BLaER1 (cell line): ENCODE data around the gene MMP24OS.

ENCODE experiments used
- H3K27ac ChIP-seq: shearing (Covaris generic); formaldehyde crosslinking; 2 replicates; pipeline ENCODE4 v1.8.1; 2022
- H3K27me3 ChIP-seq: shearing (Covaris generic); formaldehyde crosslinking; 2 replicates; pipeline ENCODE4 v1.8.1; 2022
- H3K36me3 ChIP-seq: shearing (Covaris generic); formaldehyde crosslinking; 2 replicates; pipeline ENCODE4 v1.8.1; 2022
- H3K4me1 ChIP-seq: shearing (Covaris generic); formaldehyde crosslinking; 2 replicates; pipeline ENCODE4 v1.8.1; 2022
- H3K4me2 ChIP-seq: shearing (Covaris generic); formaldehyde crosslinking; 2 replicates; pipeline ENCODE4 v1.8.1; 2022
- H3K4me3 ChIP-seq: shearing (Covaris generic); formaldehyde crosslinking; 2 replicates; pipeline ENCODE4 v1.8.1; 2022
- H3K9ac ChIP-seq: shearing (Covaris generic); formaldehyde crosslinking; 2 replicates; pipeline ENCODE4 v1.8.1; 2022
- H3K9me3 ChIP-seq: shearing (Covaris generic); formaldehyde crosslinking; 2 replicates; pipeline ENCODE4 v1.8.1; 2022
- H4K20me1 ChIP-seq: shearing (Covaris generic); formaldehyde crosslinking; 2 replicates; pipeline ENCODE4 v1.8.1; 2022
- Cebpa-rat ChIP-seq: shearing (Covaris generic); IDR thresholded peaks from 2 replicates; pipeline ENCODE4 v1.8.1; 2022

The MMP24OS gene

DNA sequence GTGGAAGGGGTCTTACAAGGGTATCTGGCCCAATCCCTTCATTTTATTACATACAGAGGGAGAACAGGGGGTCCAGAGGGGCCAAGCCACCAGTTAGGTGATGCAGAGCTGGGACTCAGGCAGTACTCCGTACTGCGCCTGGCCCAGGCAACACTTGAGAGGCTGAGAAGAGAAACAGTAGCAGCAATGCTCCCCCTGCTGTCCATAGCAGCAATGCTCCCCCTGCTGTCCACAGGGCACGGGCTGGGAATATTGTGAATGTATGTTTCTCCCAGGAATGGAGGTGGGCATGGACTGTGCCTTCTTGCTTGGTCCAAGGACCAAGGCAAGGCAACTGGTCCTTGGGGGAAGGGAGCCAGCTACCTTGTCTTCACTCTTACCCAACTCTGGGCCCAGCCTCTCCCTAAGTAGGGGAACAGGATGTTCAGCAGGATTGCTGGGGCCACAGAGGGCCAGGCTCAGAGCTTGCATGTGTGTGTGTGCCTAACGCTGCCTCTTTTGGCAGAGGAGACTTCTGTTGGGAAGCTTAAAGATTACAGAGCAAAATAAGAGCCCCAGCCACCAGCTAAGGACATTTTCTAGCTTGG, 29.1 kb upstream of the MMP24OS start:
- Histone ChIP-seq H3K9ac (no peak overlapping the region), H3K27me3 (no peaks in the 10 kb centered on the region), H3K9me3 (no peaks in the 10 kb centered on the region), H3K27ac (no peak overlapping the region), H3K36me3 (peaks cover 59% of the 10 kb centered on the region), H3K4me2 (no peak overlapping the region), H3K4me1 (peaks cover 10% of the 10 kb centered on the region), H4K20me1 (no peaks in the 10 kb centered on the region), H3K4me3 (no peak overlapping the region)
- TF ChIP-seq Cebpa-rat, result no peak

- no peak overlapping the region for H3K27ac ChIP-seq
- TF ChIP-seq Cebpa-rat, result no peak
- no peak overlapping the region for H3K4me2 ChIP-seq
- H4K20me1 ChIP-seq, result no peaks in the 10 kb centered on the region
- H3K36me3 ChIP-seq, result peaks cover 56% of the 10 kb centered on the region
- H3K4me1 ChIP-seq, result peaks cover 10% of the 10 kb centered on the region
- no peaks in the 10 kb centered on the region for H3K9me3 ChIP-seq
- H3K27me3 ChIP-seq, result no peaks in the 10 kb centered on the region
- no peak overlapping the region for H3K4me3 ChIP-seq
- no peak overlapping the region for H3K9ac ChIP-seq
Observed at GRCh38 chr20:35305682-35306556, 28.0 kb upstream of the MMP24OS start.

- Histone ChIP-seq H3K4me3 (no peak overlapping the region), H4K20me1 (no peaks in the 10 kb centered on the region), H3K27me3 (no peaks in the 10 kb centered on the region), H3K27ac (no peak overlapping the region), H3K9ac (no peak overlapping the region), H3K4me2 (no peak overlapping the region), H3K36me3 (peaks cover 50% of the 10 kb centered on the region), H3K9me3 (no peaks in the 10 kb centered on the region), H3K4me1 (peaks cover 10% of the 10 kb centered on the region)
- no peak for TF ChIP-seq Cebpa-rat
Observed at GRCh38 chr20:35304956-35305355, 27.0 kb upstream of the MMP24OS start.

GRCh38 chr20:35303735-35304491, 26.0 kb upstream of the MMP24OS start:
- H3K4me3 ChIP-seq, result no peak overlapping the region
- H3K4me1 ChIP-seq, result peaks cover 10% of the 10 kb centered on the region
- peaks cover 41% of the 10 kb centered on the region for H3K36me3 ChIP-seq
- no peaks in the 10 kb centered on the region for H3K9me3 ChIP-seq
- H3K4me2 ChIP-seq, result no peak overlapping the region
- H3K9ac ChIP-seq, result no peak overlapping the region
- H3K27me3 ChIP-seq, result no peaks in the 10 kb centered on the region
- H3K27ac ChIP-seq, result no peak overlapping the region
- TF ChIP-seq Cebpa-rat, result no peak
- H4K20me1 ChIP-seq, result no peaks in the 10 kb centered on the region

- no peaks in the 10 kb centered on the region for H4K20me1 ChIP-seq
- TF ChIP-seq Cebpa-rat, result no peak
- H3K4me1 ChIP-seq, result peaks cover 9% of the 10 kb centered on the region
- no peak overlapping the region for H3K4me3 ChIP-seq
- H3K36me3 ChIP-seq, result peaks cover 40% of the 10 kb centered on the region
- no peak overlapping the region for H3K4me2 ChIP-seq
- no peak overlapping the region for H3K9ac ChIP-seq
- no peak overlapping the region for H3K27ac ChIP-seq
- no peaks in the 10 kb centered on the region for H3K9me3 ChIP-seq
- H3K27me3 ChIP-seq, result no peaks in the 10 kb centered on the region
Observed at GRCh38 chr20:35303382-35303734, 25.4 kb upstream of the MMP24OS start.

DNA sequence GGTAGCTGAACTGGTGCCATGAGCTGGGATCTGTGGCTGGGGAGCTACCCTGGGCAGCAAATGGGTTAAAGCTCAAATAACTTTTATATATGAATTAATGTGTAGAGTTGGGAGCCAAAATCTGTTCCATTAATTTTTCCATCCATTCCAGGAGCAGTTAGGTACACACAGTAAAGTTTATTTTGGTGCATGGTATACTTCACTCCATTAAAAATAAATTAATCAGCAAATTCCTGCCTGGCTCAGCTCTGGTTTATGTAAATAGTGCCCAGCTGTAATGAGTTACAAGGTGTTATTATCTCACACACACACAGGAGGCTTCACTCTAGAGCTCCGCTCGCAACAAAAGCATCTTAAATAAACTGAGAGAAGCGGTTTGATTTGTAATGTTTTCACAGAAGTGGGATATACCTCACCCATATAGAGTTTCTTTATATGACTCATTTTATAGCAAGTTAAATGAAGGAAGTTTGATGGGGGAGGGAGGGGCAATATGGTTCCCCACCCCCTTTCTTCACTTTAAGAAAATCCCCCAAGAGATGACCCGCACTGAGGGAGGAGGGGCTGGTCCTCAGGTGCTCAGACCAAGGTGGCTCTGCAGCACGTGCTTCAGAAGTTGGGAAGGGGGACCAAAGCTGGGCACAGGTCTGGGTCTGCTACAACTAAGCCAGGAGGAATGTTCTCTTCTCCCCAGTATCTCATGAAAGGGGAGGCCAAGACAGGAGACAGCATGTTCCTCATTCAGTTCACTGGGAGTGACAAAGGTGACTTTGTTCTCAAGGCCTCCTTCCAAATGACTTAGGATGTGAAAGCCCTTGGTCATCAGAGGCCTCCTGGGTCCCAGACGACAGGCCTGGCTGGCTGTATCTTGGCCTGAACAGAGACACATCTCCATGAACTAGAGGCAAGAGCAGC, 24.8 kb upstream of the MMP24OS start:
- Histone ChIP-seq H3K9ac (no peak overlapping the region), H3K27me3 (no peaks in the 10 kb centered on the region), H3K4me3 (no peak overlapping the region), H3K9me3 (no peaks in the 10 kb centered on the region), H3K36me3 (peaks cover 40% of the 10 kb centered on the region), H4K20me1 (no peaks in the 10 kb centered on the region), H3K27ac (no peak overlapping the region), H3K4me2 (no peak overlapping the region), H3K4me1 (peaks cover 2% of the 10 kb centered on the region)
- TF ChIP-seq Cebpa-rat, result no peak

- Histone ChIP-seq H3K9me3 (no peaks in the 10 kb centered on the region), H3K4me1 (no peaks in the 10 kb centered on the region), H3K27ac (no peak overlapping the region), H3K4me3 (no peak overlapping the region), H4K20me1 (no peaks in the 10 kb centered on the region), H3K9ac (no peak overlapping the region), H3K4me2 (no peak overlapping the region), H3K27me3 (no peaks in the 10 kb centered on the region; the same call in 1 of the 2 replicates), H3K36me3 (peaks cover 36% of the 10 kb centered on the region)
- no peak for TF ChIP-seq Cebpa-rat
Observed at GRCh38 chr20:35301426-35301825, 23.5 kb upstream of the MMP24OS start.

- H3K4me2 ChIP-seq, result no peak overlapping the region
- no peak overlapping the region for H3K4me3 ChIP-seq
- no peaks in the 10 kb centered on the region for H3K4me1 ChIP-seq
- TF ChIP-seq Cebpa-rat, result no peak
- peaks cover 28% of the 10 kb centered on the region for H3K36me3 ChIP-seq
- H3K9ac ChIP-seq, result no peak overlapping the region
- H3K9me3 ChIP-seq, result no peaks in the 10 kb centered on the region
- no peaks in the 10 kb centered on the region for H4K20me1 ChIP-seq
- no peak overlapping the region for H3K27ac ChIP-seq
- H3K27me3 ChIP-seq, result no peaks in the 10 kb centered on the region; the same call in 1 of the 2 replicates
Observed at GRCh38 chr20:35300469-35301262, 22.7 kb upstream of the MMP24OS start.
